Neuronal stem cell (in vitro differentiated cells): ENCODE data around the gene OR10D3. TPM values are rescaled to one million over a fixed set of nuclear protein-coding genes. Genes with fewer than 3 reads are reported as not detected.

Source experiments
- DNase-seq: peaks from one replicate; pipeline ENCODE4 v3.0.0-alpha.2; 2013; ENCODE audit warnings: low spot score
- H2AFZ ChIP-seq: one replicate; pipeline ENCODE4 v1.6.1; 2013; ENCODE audit warnings: mild to moderate bottlenecking, low read length, inconsistent platforms
- H2AK5ac ChIP-seq: 2 replicates; pipeline ENCODE4 v1.6.1; 2013; ENCODE audit warnings: low read depth, mild to moderate bottlenecking, inconsistent platforms, low read length, moderate library complexity, mixed read lengths
- H2BK120ac ChIP-seq: 2 replicates; pipeline ENCODE4 v1.6.1; 2013; ENCODE audit warnings: low read depth, mild to moderate bottlenecking, inconsistent platforms, low read length, moderate library complexity, mixed read lengths
- H2BK12ac ChIP-seq: one replicate; pipeline ENCODE4 v1.6.1; 2013; ENCODE audit warnings: low read length, inconsistent platforms
- H2BK15ac ChIP-seq: 2 replicates; pipeline ENCODE4 v1.6.1; 2013; ENCODE audit warnings: mild to moderate bottlenecking, low read length, inconsistent platforms, mixed read lengths
- H2BK5ac ChIP-seq: one replicate; pipeline ENCODE4 v1.6.1; 2013; ENCODE audit warnings: inconsistent platforms, mild to moderate bottlenecking, low read length, moderate library complexity
- H3K14ac ChIP-seq: one replicate; pipeline ENCODE4 v1.6.1; 2013; ENCODE audit warnings: low read length, inconsistent platforms
- H3K18ac ChIP-seq: 2 replicates; pipeline ENCODE4 v1.6.1; 2013; ENCODE audit warnings: low read length, inconsistent platforms
- H3K23ac ChIP-seq: 2 replicates; pipeline ENCODE4 v1.6.1; 2013; ENCODE audit warnings: low read depth, mild to moderate bottlenecking, mixed read lengths, low read length, inconsistent platforms; ENCODE audit not compliant: poor library complexity
- H3K27ac ChIP-seq: replicated peaks from 3 replicates; pipeline ENCODE4 v1.5.1; 2013; ENCODE audit warnings: low read length, inconsistent platforms
- H3K27me3 ChIP-seq, 3 experiments: 2 replicates each; pipeline ENCODE4 v1.6.1; 2013; ENCODE audit warnings: low read length in 3 of 3, mild to moderate bottlenecking in 2 of 3, inconsistent platforms in 1 of 3, low read depth in 1 of 3, mixed read lengths in 1 of 3, moderate library complexity in 1 of 3; ENCODE audit not compliant: control insufficient read depth in 3 of 3, insufficient read depth in 3 of 3
- H3K36me3 ChIP-seq, 2 donors: replicated peaks in 1 of 2; 2 replicates each; pipeline ENCODE4 v1.6.1; 2013; ENCODE audit warnings: low read length in 2 of 2; ENCODE audit not compliant: control insufficient read depth in 2 of 2, insufficient read depth in 2 of 2
- H3K4ac ChIP-seq: 2 replicates; pipeline ENCODE4 v1.6.1; 2013; ENCODE audit warnings: inconsistent platforms, mild to moderate bottlenecking, low read length, moderate library complexity
- H3K4me1 ChIP-seq, 2 donors: 1 replicate in 1 of 2; 2 replicates in 1 of 2; pipeline ENCODE4 v1.6.1; 2013; ENCODE audit warnings: low read length in 2 of 2, low read depth in 1 of 2; ENCODE audit not compliant: control insufficient read depth in 2 of 2, insufficient read depth in 1 of 2
- H3K4me2 ChIP-seq: one replicate; pipeline ENCODE4 v1.6.1; 2013; ENCODE audit warnings: mild to moderate bottlenecking, low read length, inconsistent platforms; ENCODE audit not compliant: insufficient read depth, poor library complexity, severe bottlenecking
- H3K4me3 ChIP-seq, 2 donors: 2 replicates each; pipeline ENCODE4 v1.5.1; 2013; ENCODE audit warnings: low read length in 2 of 2, mild to moderate bottlenecking in 2 of 2, inconsistent platforms in 1 of 2, moderate library complexity in 1 of 2
- H3K79me1 ChIP-seq: one replicate; pipeline ENCODE4 v1.6.1; 2013; ENCODE audit warnings: low read depth, mild to moderate bottlenecking, inconsistent platforms, low read length, moderate library complexity
- H3K9ac ChIP-seq: one replicate; pipeline ENCODE4 v1.6.1; 2013; ENCODE audit warnings: mild to moderate bottlenecking, low read depth, low read length, inconsistent platforms; ENCODE audit not compliant: poor library complexity
- H3K9me3 ChIP-seq, 2 donors: replicated peaks in 1 of 2; 2 replicates each; pipeline versions ENCODE3 to v1.6.1; 2013; ENCODE audit warnings: low read length in 2 of 2, mild to moderate bottlenecking in 2 of 2, inconsistent platforms in 1 of 2, low read depth in 1 of 2, mixed read lengths in 1 of 2, moderate library complexity in 1 of 2; ENCODE audit not compliant: control insufficient read depth in 2 of 2, insufficient read depth in 1 of 2
- H4K8ac ChIP-seq: one replicate; pipeline ENCODE4 v1.6.1; 2013; ENCODE audit warnings: low read depth, mild to moderate bottlenecking, inconsistent platforms, low read length, moderate library complexity
- H4K91ac ChIP-seq: one replicate; pipeline ENCODE4 v1.6.1; 2013; ENCODE audit warnings: low read length, low read depth, mild to moderate bottlenecking, inconsistent platforms; ENCODE audit not compliant: poor library complexity
- WGBS, 2 donors: extraction: QIAGEN DNeasy Blood & Tissue Kit; methylation state at CpG; one replicate each; pipeline ENCODE4 v1.1.7; 2013; ENCODE audit warnings: missing lambda C conversion rate in 2 of 2, mixed read lengths in 1 of 2; ENCODE audit not compliant: insufficient read length in 2 of 2, insufficient replicate concordance in 1 of 2; ENCODE audit errors: extremely low coverage in 2 of 2; 5-methylcytosine and 5-hydroxymethylcytosine counted together
- polyA plus RNA-seq, 2 experiments: library from polyadenylated mRNA; stranded (reverse); fragments of 200-250 nt; gene quantifications; one replicate each; pipeline ENCODE4 v1.2.3, GENCODE V29; 2013

OR10D3 gene, protein sequence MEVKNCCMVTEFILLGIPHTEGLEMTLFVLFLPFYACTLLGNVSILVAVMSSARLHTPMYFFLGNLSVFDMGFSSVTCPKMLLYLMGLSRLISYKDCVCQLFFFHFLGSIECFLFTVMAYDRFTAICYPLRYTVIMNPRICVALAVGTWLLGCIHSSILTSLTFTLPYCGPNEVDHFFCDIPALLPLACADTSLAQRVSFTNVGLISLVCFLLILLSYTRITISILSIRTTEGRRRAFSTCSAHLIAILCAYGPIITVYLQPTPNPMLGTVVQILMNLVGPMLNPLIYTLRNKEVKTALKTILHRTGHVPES
- polyA plus RNA-seq (2013, experiment 1 of 2) = not detected
- not detected for polyA plus RNA-seq (2013, experiment 2 of 2)

DNA sequence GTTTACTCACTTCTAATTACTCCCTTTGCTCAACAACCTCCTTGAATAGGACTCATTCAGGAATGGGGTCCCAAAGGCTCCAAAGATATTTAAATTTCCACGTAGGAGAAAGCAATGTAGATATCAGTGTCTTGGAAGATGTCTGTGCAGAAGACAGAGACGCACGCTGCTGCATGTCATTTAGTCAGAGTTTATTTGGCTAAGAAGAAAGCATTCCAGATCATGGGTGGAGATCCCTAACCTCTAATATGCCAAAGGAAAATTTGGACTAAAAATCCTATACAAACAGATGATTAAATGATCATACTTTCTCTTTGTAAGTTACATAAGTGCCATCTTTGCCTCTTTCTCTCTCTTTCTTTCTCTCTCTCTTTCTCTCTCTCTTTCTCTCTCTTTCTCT, at the start of gene OR10D3:
TSS of gene OR10D3 (plus strand) at position 278 of the 400 bp plus-strand sequence. CDS start 1,925 bp downstream, outside the sequence.
- Histone ChIP-seq H4K8ac (no peak within 1 kb of the TSS), H3K4me1 (no peaks in the 10 kb centered on the region), H3K4me2 (no peak within 1 kb of the TSS), H2BK12ac (no peak within 1 kb of the TSS), H2BK15ac (no peak within 1 kb of the TSS), H2BK120ac (no peak within 1 kb of the TSS), H3K14ac (no peak within 1 kb of the TSS), H3K4me3 (no peak within 1 kb of the TSS), H3K27ac (no peak within 1 kb of the TSS), H3K79me1 (no peaks in the 10 kb centered on the region), H3K9me3 (no peaks in the 10 kb centered on the region), H3K9ac (no peak within 1 kb of the TSS), H3K18ac (no peak within 1 kb of the TSS), H3K23ac (no peak within 1 kb of the TSS), H4K91ac (no peak within 1 kb of the TSS), H2AK5ac (no peak within 1 kb of the TSS), H3K4ac (no peak within 1 kb of the TSS), H3K27me3 (no peaks in the 10 kb centered on the region), H2AFZ (no peak within 1 kb of the TSS), H3K36me3 (no peaks in the 10 kb centered on the region), H2BK5ac (no peak within 1 kb of the TSS)
- WGBS, 2 donors = no CpG with 5 or more reads among the region's 3 CpGs
- no peak for DNase-seq

DNA sequence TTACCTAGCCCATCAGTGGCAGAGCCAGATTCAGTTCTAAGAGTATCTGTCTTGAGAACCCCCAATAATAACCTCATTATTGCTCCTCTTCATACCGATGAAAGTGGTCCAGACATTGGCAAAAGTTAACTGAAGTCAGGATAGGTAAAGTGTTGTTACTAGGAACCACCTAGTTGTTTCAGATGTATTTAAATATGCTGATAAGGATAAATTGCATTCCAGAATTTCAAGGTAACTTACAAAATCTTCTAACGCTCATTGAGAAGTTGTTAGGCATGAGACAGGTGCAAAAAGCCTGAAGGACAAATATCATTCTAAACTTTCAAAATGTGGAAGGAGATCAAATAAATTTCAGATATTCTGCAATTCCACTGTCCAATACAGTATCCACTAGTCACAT, 40.1 kb upstream of the OR10D3 start:
- H2BK15ac ChIP-seq = no peak overlapping the region
- no peak overlapping the region for H2BK120ac ChIP-seq
- H3K4ac ChIP-seq = no peak overlapping the region
- H3K23ac ChIP-seq = no peak overlapping the region
- H3K4me1 ChIP-seq = no peaks in the 10 kb centered on the region
- peaks cover 0 to 2% of the 10 kb centered on the region in 2 donors for H3K9me3 ChIP-seq
- no peak overlapping the region for H2AFZ ChIP-seq
- no peak overlapping the region for H3K9ac ChIP-seq
- H3K18ac ChIP-seq = no peak overlapping the region
- H3K14ac ChIP-seq = no peak overlapping the region
- WGBS, 2 donors = no CpG with 5 or more reads among the region's 2 CpGs
- H4K8ac ChIP-seq = no peak overlapping the region
- no peaks in the 10 kb centered on the region for H3K27me3 ChIP-seq
- no peak overlapping the region for H3K4me2 ChIP-seq
- no peak overlapping the region for H2AK5ac ChIP-seq
- H2BK12ac ChIP-seq = no peak overlapping the region
- H2BK5ac ChIP-seq = no peak overlapping the region
- no peaks in the 10 kb centered on the region for H3K79me1 ChIP-seq
- no peak overlapping the region for H3K4me3 ChIP-seq
- peaks cover 0 to 2% of the 10 kb centered on the region in 2 donors for H3K36me3 ChIP-seq
- H3K27ac ChIP-seq = no peak overlapping the region
- no peak for DNase-seq
- no peak overlapping the region for H4K91ac ChIP-seq

DNA sequence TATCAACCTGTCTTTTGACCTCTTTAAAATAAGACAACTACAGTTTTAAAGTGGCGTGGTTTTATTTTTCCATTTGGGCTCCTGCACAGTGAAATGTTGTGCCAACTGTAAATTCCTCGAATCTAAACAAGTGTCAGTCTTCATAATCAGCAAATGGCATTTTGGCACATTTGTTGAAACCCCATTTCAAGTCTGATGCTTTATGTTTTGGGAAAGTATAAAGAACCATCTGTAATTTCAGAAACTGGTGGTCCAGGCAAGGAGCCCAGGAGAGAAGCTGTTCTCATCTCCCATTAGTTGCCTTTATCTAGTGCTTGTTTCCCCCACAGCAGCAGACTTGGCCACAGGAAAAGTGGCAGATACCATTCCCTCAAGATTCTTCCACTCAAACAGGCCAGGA, 35.2 kb upstream of the OR10D3 start:
- Histone ChIP-seq H4K8ac (no peak overlapping the region), H3K79me1 (no peaks in the 10 kb centered on the region), H2BK15ac (no peak overlapping the region), H3K9me3 (no peaks in the 10 kb centered on the region), H3K18ac (no peak overlapping the region), H3K27ac (no peak overlapping the region), H2BK5ac (no peak overlapping the region), H3K14ac (no peak overlapping the region), H4K91ac (no peak overlapping the region), H2BK120ac (no peak overlapping the region), H3K9ac (no peak overlapping the region), H3K36me3 (peaks cover 0 to 2% of the 10 kb centered on the region in 2 donors), H2AFZ (no peak overlapping the region), H2AK5ac (no peak overlapping the region), H3K4me3 (no peak overlapping the region), H3K4me2 (no peak overlapping the region), H3K4me1 (no peaks in the 10 kb centered on the region), H3K23ac (no peak overlapping the region), H3K27me3 (no peaks in the 10 kb centered on the region), H2BK12ac (no peak overlapping the region), H3K4ac (no peak overlapping the region)
- WGBS, 2 donors = no CpG with 5 or more reads among the region's 2 CpGs
- no peak for DNase-seq

DNA sequence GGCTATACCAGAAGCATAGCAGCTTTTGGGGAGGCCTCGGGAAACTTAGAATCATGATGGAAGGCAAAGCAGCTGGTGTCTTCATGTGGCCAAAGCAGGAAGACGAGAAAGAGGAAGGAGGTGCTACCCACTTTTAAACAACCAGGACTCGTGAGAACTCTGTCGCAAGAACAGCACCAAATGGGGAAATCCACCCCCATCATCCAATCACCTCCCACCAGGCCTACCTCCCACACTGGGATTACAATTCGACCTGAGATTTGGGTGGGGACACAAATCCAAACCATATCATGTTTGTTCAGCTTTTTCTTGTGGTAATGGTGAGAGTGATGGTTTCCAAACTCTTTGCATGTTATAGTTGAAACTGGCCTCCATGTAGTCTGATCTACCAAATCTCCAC, 32.5 kb upstream of the OR10D3 start:
- no peak overlapping the region for H3K4me2 ChIP-seq
- no peak overlapping the region for H3K27ac ChIP-seq
- H2AFZ ChIP-seq = no peak overlapping the region
- no peak overlapping the region for H2BK120ac ChIP-seq
- no peak overlapping the region for H2BK12ac ChIP-seq
- H3K4ac ChIP-seq = no peak overlapping the region
- H3K18ac ChIP-seq = no peak overlapping the region
- H3K9me3 ChIP-seq = no peaks in the 10 kb centered on the region
- no peak overlapping the region for H3K14ac ChIP-seq
- H2AK5ac ChIP-seq = no peak overlapping the region
- H3K36me3 ChIP-seq = no peaks in the 10 kb centered on the region
- H2BK15ac ChIP-seq = no peak overlapping the region
- no peaks in the 10 kb centered on the region for H3K4me1 ChIP-seq
- no peak overlapping the region for H3K23ac ChIP-seq
- no peaks in the 10 kb centered on the region for H3K79me1 ChIP-seq
- DNase-seq = no peak
- no peak overlapping the region for H3K9ac ChIP-seq
- H3K4me3 ChIP-seq = no peak overlapping the region
- no peak overlapping the region for H2BK5ac ChIP-seq
- WGBS, 2 donors = no CpG with 5 or more reads among the region's 5 CpGs
- no peaks in the 10 kb centered on the region for H3K27me3 ChIP-seq
- H4K8ac ChIP-seq = peak overlapping the region; percentile 48
- no peak overlapping the region for H4K91ac ChIP-seq
